Stomach (tissue), 4 donors: ENCODE results near the gene RASSF10.
A peak's percentile ranks its signal among the peaks of the same experiment; 100 is the strongest.

Experiments
- CTCF ChIP-seq, 7 experiments: fragments of 450-650 bp in 4 of 7; fragments of 200-600 bp in 3 of 7; sonication (generic) in 3 of 7; IDR thresholded peaks; one replicate each; pipeline ENCODE4 v1.5.1; 2016 to 2019; ENCODE audit warnings: antibody characterized with exemption in 7 of 7, control low read depth in 2 of 7, mild to moderate bottlenecking in 1 of 7
- POLR2AphosphoS5 ChIP-seq, 3 donors: sonication (generic); formaldehyde crosslinking; IDR thresholded peaks; one replicate each; pipeline ENCODE4 v1.6.1; 2016; ENCODE audit warnings: antibody characterized with exemption in 3 of 3

GRCh38 chr11:13012056-13012661 is 3.0 kb downstream of the RASSF10 start:
- TF ChIP-seq CTCF (IDR thresholded peaks at IDR 0.05) (no peak), POLR2AphosphoS5 (IDR thresholded peaks at IDR 0.05) (peak in 2 of 3 donors; percentile 34 to 39)
